HepG2 (cell line): ENCODE results near the gene GABBR2. TPM values are rescaled to one million over a fixed set of nuclear protein-coding genes. Genes with fewer than 3 reads are reported as not detected.
A peak's percentile ranks its signal among the peaks of the same experiment; 100 is the strongest.

Source experiments
- ATAC-seq: fragments of 200-7000 bp; cut with Tn5 transposase; 3 replicates; pipeline ENCODE4 v1.9.1; 2020; ENCODE audit warnings: mild to moderate bottlenecking, moderate library complexity
- BruUV-seq: library from RNA; stranded (reverse); fragments of 400-500 nt; replicated peaks from 2 replicates; lab custom pipeline; 2021; lab: Mats Ljungman, UMichigan
- CTCF ChIA-PET: fragments of 300-600 bp; formaldehyde crosslinking; extraction: SDS; loops from one replicate; lab custom pipeline; 2021; ENCODE audit warnings: low total read pairs, inconsistent platforms, low intra/inter-chr PET ratio; lab: Yijun Ruan, JAX
- POLR2A ChIA-PET: fragments of 350-600 bp; sonication (Branson Sonifier 250); formaldehyde crosslinking; loops from one replicate; lab custom pipeline; 2020; ENCODE audit warnings: antibody characterized with exemption, inconsistent platforms; lab: Yijun Ruan, JAX
- DNase-seq: peaks from one replicate; pipeline ENCODE4 v3.0.0-alpha.2; 2015; ENCODE audit warnings: low spot score
- FAIRE-seq: peaks from 3 replicates; lab custom pipeline; 2011; peaks lifted over from hg19 to GRCh38; lab: Jason Lieb, UNC
- H2AFZ ChIP-seq: one replicate; pipeline ENCODE4 v1.6.1; 2011; ENCODE audit warnings: low read length, inconsistent platforms
- H3K27ac ChIP-seq: fragments of 300-600 bp; 3 replicates; pipeline ENCODE4 v1.8.0; 2011; ENCODE audit warnings: mixed run types, mild to moderate bottlenecking, mixed read lengths, low read length, inconsistent platforms; ENCODE audit not compliant: insufficient read depth; ENCODE audit errors: extremely low read length
- H3K27me3 ChIP-seq, 2 experiments: fragments of 200-600 bp in 1 of 2; 2 replicates in 1 of 2; 3 replicates in 1 of 2; pipeline versions ENCODE4 v1.6.0 to v1.8.0; 2011; ENCODE audit warnings: low read length in 2 of 2, mild to moderate bottlenecking in 2 of 2, moderate library complexity in 2 of 2, inconsistent platforms in 1 of 2; ENCODE audit not compliant: insufficient read depth in 2 of 2, control insufficient read depth in 1 of 2
- H3K36me3 ChIP-seq, 2 experiments: fragments of 200-600 bp in 1 of 2; replicated peaks in 1 of 2; 2 replicates in 1 of 2; 3 replicates in 1 of 2; pipeline versions ENCODE4 v1.5.1 to v1.8.0; 2011; ENCODE audit warnings: low read length in 2 of 2, inconsistent platforms in 1 of 2; ENCODE audit not compliant: insufficient read depth in 2 of 2, control insufficient read depth in 1 of 2
- H3K4me1 ChIP-seq: 2 replicates; pipeline ENCODE4 v1.5.1; 2012; ENCODE audit warnings: low read length, inconsistent platforms; ENCODE audit not compliant: insufficient read depth
- H3K4me2 ChIP-seq: 2 replicates; pipeline ENCODE4 v1.6.0; 2011; ENCODE audit warnings: low read depth, low read length, inconsistent platforms
- H3K4me3 ChIP-seq, 3 experiments: fragments of 200-600 bp in 1 of 3; sonication (generic), shearing (Covaris generic) in 1 of 3; replicated peaks in 1 of 3; 2 replicates each; pipeline ENCODE4 v1.5.1; 2011 to 2016; ENCODE audit warnings: low read length in 3 of 3, inconsistent platforms in 2 of 3, low read depth in 2 of 3, mild to moderate bottlenecking in 2 of 3, control low read depth in 1 of 3, mixed read lengths in 1 of 3; ENCODE audit not compliant: insufficient read depth in 1 of 3
- H3K79me2 ChIP-seq: one replicate; pipeline ENCODE4 v1.6.1; 2011; ENCODE audit warnings: low read length, inconsistent platforms; ENCODE audit not compliant: insufficient read depth
- H3K9ac ChIP-seq: 2 replicates; pipeline ENCODE4 v1.6.0; 2011; ENCODE audit warnings: mild to moderate bottlenecking, low read depth, low read length, inconsistent platforms; ENCODE audit not compliant: insufficient read depth
- H3K9me3 ChIP-seq: 2 replicates; pipeline ENCODE4 v1.5.1; 2012; ENCODE audit warnings: mild to moderate bottlenecking, low read length
- H4K20me1 ChIP-seq: 2 replicates; pipeline ENCODE4 v1.6.0; 2011; ENCODE audit warnings: inconsistent platforms, mild to moderate bottlenecking, low read length, moderate library complexity; ENCODE audit not compliant: insufficient read depth
- WGBS: methylation state at CpG from one replicate; pipeline ENCODE4 v1.1.6; 2017; ENCODE audit warnings: low lambda C conversion rate; 5-methylcytosine and 5-hydroxymethylcytosine counted together
- in situ Hi-C: cut with HindIII; loops from 2 replicates; pipeline ENCODE4 v1.10.0; 2017; ENCODE audit warnings: low pct_unique_long_range_greater_than_20kb; ENCODE audit not compliant: extremely low pct_ligation_motif_present
- intact Hi-C: fragments of 100-400 bp; cut with micrococcal nuclease; formaldehyde crosslinking; loops from one replicate; pipeline ENCODE4 v1.10.0; 2022; ENCODE audit not compliant: unreplicated experiment
- polyA plus RNA-seq, 8 experiments: library from polyadenylated mRNA; depleted of rRNA in 3 of 8; stranded (reverse) in 7 of 8; unstranded in 1 of 8; fragments of >200 nt; fragmentation: Illumina TruSeq in 4 of 8; extraction: Trizol in 4 of 8; gene quantifications; 2 replicates each; pipeline versions ENCODE4 v1.2.1 to v1.2.3, GENCODE V29; 2011 to 2016; ENCODE audit warnings: low read depth in 4 of 8, missing spikeins in 1 of 8, mixed read lengths in 1 of 8; ENCODE audit not compliant: insufficient read depth in 1 of 8
- total RNA-seq, 5 experiments: library from RNA; depleted of rRNA; stranded (reverse); fragments of >200 nt; fragmentation: Illumina TruSeq; extraction: Trizol; gene quantifications; 2 replicates each; pipeline ENCODE4 v1.2.3, GENCODE V29; 2016; ENCODE audit warnings: low read depth in 1 of 5
- TF ChIP-seq, protein P1 (sequence below): fragments of 450-650 bp; IDR thresholded peaks from 2 replicates; pipeline ENCODE4 v1.6.1; 2016
- TF ChIP-seq, protein P2 (sequence below): sonication (generic); formaldehyde crosslinking; IDR thresholded peaks from 2 replicates; pipeline ENCODE4 v1.4.0; 2020; ENCODE audit warnings: missing genetic modification reagents, mild to moderate bottlenecking, borderline replicate concordance

Gene GABBR2
- total and polyA plus RNA-seq, 2 of the 13 experiments (the other 11 are each of a cell fraction or from before 2014, with no cell fraction given), result 0.02 TPM; not detected in 1

DNA sequence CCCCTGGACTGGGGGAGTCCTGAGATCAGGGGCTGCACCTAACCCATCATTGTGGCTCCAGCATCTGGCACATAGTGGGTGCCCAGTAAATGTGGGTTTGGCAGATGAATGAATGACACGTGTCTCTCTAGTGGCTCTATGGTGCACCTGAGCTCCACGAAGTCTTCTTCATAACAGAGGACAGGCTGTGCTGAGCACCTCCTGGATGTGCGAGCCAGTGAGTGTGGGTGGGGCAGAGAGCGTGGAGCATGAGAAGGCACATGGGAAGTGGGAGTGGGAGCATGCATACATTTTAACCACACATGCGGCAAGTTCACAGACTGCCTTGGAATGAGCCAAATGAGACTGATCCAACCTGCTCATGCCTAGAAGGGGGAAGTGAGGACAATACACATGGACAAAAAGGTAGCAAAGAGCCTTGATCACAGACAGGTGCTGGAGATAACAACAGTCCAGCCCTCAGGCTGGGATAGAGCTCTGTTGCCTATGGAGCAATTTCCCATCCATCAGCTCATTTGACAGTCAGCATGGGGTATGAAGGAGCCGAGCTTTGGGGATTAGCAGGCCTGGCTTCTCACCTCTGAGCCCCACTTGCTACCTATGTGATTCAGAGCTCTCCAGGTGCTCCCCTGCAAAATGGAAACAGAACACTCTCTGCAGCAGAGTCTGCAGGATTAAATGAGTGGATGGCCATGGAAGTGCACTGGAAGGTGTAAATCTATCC is 377.0 kb downstream of the GABBR2 start:
- H3K27ac ChIP-seq, result no peak overlapping the region
- H3K4me3 ChIP-seq, result no peak overlapping the region
- no peaks in the 10 kb centered on the region for H3K36me3 ChIP-seq
- no peaks in the 10 kb centered on the region for H3K79me2 ChIP-seq
- CTCF ChIA-PET, result no interaction called here
- H4K20me1 ChIP-seq, result no peaks in the 10 kb centered on the region
- H2AFZ ChIP-seq, result no peak overlapping the region
- ATAC-seq, result no peak
- no peaks in the 10 kb centered on the region for H3K4me1 ChIP-seq
- no TSS peak for BruUV-seq
- H3K9me3 ChIP-seq, result no peaks in the 10 kb centered on the region
- TF ChIP-seq, protein P1, sequence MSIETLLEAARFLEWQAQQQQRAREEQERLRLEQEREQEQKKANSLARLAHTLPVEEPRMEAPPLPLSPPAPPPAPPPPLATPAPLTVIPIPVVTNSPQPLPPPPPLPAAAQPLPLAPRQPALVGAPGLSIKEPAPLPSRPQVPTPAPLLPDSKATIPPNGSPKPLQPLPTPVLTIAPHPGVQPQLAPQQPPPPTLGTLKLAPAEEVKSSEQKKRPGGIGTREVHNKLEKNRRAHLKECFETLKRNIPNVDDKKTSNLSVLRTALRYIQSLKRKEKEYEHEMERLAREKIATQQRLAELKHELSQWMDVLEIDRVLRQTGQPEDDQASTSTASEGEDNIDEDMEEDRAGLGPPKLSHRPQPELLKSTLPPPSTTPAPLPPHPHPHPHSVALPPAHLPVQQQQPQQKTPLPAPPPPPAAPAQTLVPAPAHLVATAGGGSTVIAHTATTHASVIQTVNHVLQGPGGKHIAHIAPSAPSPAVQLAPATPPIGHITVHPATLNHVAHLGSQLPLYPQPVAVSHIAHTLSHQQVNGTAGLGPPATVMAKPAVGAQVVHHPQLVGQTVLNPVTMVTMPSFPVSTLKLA, result peak; percentile 67; the same call in 1 of the 2 replicates
- TF ChIP-seq, protein P2, sequence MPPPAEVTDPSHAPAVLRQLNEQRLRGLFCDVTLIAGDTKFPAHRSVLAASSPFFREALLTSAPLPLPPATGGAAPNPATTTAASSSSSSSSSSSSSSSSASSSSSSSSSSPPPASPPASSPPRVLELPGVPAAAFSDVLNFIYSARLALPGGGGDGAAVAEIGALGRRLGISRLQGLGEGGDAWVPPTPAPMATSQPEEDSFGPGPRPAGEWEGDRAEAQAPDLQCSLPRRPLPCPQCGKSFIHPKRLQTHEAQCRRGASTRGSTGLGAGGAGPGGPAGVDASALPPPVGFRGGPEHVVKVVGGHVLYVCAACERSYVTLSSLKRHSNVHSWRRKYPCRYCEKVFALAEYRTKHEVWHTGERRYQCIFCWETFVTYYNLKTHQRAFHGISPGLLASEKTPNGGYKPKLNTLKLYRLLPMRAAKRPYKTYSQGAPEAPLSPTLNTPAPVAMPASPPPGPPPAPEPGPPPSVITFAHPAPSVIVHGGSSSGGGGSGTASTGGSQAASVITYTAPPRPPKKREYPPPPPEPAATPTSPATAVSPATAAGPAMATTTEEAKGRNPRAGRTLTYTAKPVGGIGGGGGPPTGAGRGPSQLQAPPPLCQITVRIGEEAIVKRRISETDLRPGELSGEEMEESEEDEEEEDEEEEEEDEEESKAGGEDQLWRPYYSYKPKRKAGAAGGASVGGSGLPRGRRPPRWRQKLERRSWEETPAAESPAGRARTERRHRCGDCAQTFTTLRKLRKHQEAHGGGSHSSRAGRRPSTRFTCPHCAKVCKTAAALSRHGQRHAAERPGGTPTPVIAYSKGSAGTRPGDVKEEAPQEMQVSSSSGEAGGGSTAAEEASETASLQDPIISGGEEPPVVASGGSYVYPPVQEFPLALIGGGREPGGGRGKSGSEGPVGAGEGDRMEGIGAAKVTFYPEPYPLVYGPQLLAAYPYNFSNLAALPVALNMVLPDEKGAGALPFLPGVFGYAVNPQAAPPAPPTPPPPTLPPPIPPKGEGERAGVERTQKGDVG (CRISPR knock-in tag), result no peak
- TF ChIP-seq, all 625 proteins: peak for 1
- POLR2A ChIA-PET, result no interaction called here
- WGBS, result 29% methylated on average over 6 of the region's 6 CpGs
- FAIRE-seq (no peak), DNase-seq (no peak)
- in situ Hi-C loops (no loop called here), intact Hi-C loops (no loop called here)
- no peak overlapping the region for H3K4me2 ChIP-seq
- peaks cover 0 to 1% of the 10 kb centered on the region in 2 experiments; a peak in 1 of 5 replicates for H3K27me3 ChIP-seq
- H3K9ac ChIP-seq, result no peak overlapping the region
